T-helper 22 cell (primary cell): ENCODE results near the gene TRAPPC13.
"Not testable (repeated sequence)": the region's sequence is repeated elsewhere in the genome, so short reads cannot be mapped to it uniquely, and the experiment has no call there.

Source experiments
- DNase-seq: peaks from one replicate; pipeline ENCODE4 v3.0.0-alpha.2; 2020; ENCODE audit warnings: low read depth

Gene TRAPPC13

GRCh38 chr5:65624571-65625555 is at the start of gene TRAPPC13, which contains the start of gene SHLD3:
TSS of gene TRAPPC13 (plus strand) at chr5:65625027. CDS start at chr5:65625061, 34 bp downstream.
TSS of gene SHLD3 (plus strand) at chr5:65625027. CDS start at chr5:65629588, 4,561 bp downstream.
- peak; percentile 84 for DNase-seq

- DNase-seq, result no peak
Measured at GRCh38 chr5:65577141-65577540, 47.7 kb upstream of the TRAPPC13 start.

GRCh38 chr5:65588694-65589093 is 36.1 kb upstream of the TRAPPC13 start:
- DNase-seq, result no peak

- not testable (repeated sequence) for DNase-seq
Measured at GRCh38 chr5:65601761-65602160, 23.1 kb upstream of the TRAPPC13 start.

- no peak for DNase-seq
Measured at GRCh38 chr5:65611524-65611923, 13.3 kb upstream of the TRAPPC13 start.

- no peak for DNase-seq
Measured at GRCh38 chr5:65612298-65612907, 12.4 kb upstream of the TRAPPC13 start.

- no peak for DNase-seq
Measured at GRCh38 chr5:65620021-65620420, 4.8 kb upstream of the TRAPPC13 start.

- DNase-seq, result not testable (repeated sequence)
Measured at GRCh38 chr5:65621961-65622360, 2.9 kb upstream of the TRAPPC13 start.

- no peak for DNase-seq
Measured at GRCh38 chr5:65623482-65623881, 1.3 kb upstream of the TRAPPC13 start.

GRCh38 chr5:65624025-65624570 is 729 bp upstream of the TRAPPC13 start, which contains the start of gene TRIM23:
TSS of gene TRIM23 (minus strand) at chr5:65624333. CDS start at chr5:65624274, 59 bp downstream.
- peak; percentile 87 for DNase-seq

GRCh38 chr5:65625743-65626142 is 916 bp downstream of the TRAPPC13 start:
- no peak for DNase-seq

- no peak for DNase-seq
Measured at GRCh38 chr5:65630981-65631380, 6.2 kb downstream of the TRAPPC13 start.

- no peak for DNase-seq
Measured at GRCh38 chr5:65640240-65640639, 15.4 kb downstream of the TRAPPC13 start.

- DNase-seq, result no peak
Measured at GRCh38 chr5:65646938-65647337, 22.1 kb downstream of the TRAPPC13 start.

GRCh38 chr5:65647941-65648340 is 23.1 kb downstream of the TRAPPC13 start:
- DNase-seq, result no peak

- DNase-seq, result no peak
Measured at GRCh38 chr5:65651144-65651543, 26.3 kb downstream of the TRAPPC13 start.

GRCh38 chr5:65654713-65655112 is 29.9 kb downstream of the TRAPPC13 start:
- no peak for DNase-seq

GRCh38 chr5:65663804-65664521 is 39.1 kb downstream of the TRAPPC13 start:
- no peak for DNase-seq

- DNase-seq, result no peak
Measured at GRCh38 chr5:65668696-65669095, 43.9 kb downstream of the TRAPPC13 start.

- no peak for DNase-seq
Measured at GRCh38 chr5:65672796-65673195, 48.0 kb downstream of the TRAPPC13 start.

GRCh38 chr5:65674749-65675148 is 49.9 kb downstream of the TRAPPC13 start:
- no peak for DNase-seq

GRCh38 chr5:65676056-65676455 is 51.2 kb downstream of the TRAPPC13 start:
- not testable (repeated sequence) for DNase-seq
